Testis (tissue), 2 donors: ENCODE data around the gene ALPK3.

Source experiments
- CTCF ChIP-seq, 3 experiments: fragments of 450-650 bp in 2 of 3; fragments of 200-600 bp in 1 of 3; sonication (generic) in 1 of 3; IDR thresholded peaks; one replicate each; pipeline ENCODE4 v1.5.1; 2016 to 2019; ENCODE audit warnings: antibody characterized with exemption in 3 of 3, mild to moderate bottlenecking in 2 of 3, moderate library complexity in 1 of 3
- POLR2A ChIP-seq: fragments of 450-650 bp; IDR thresholded peaks from one replicate; pipeline ENCODE4 v1.6.1; 2017; ENCODE audit warnings: antibody characterized with exemption, mild to moderate bottlenecking, moderate library complexity

- no peak for TF ChIP-seq CTCF (IDR thresholded peaks at IDR 0.05)
- TF ChIP-seq POLR2A, result no peak
These were observed 105.4 kb downstream of the ALPK3 start for GRCh38 chr15:84922530-84922929.
